Stimulated activated naive CD8-positive, alpha-beta T cell treated with anti-CD3 and anti-CD28 coated beads, Interleukin-15, amount 100 ng/mL, for 72 hours (primary cell): ENCODE results near the gene CAMTA2.
A peak's percentile ranks its signal among the peaks of the same experiment; 100 is the strongest.

Experiments used
- ATAC-seq: fragments of 150-1000 bp; cut with Tn5 transposase; 2 replicates; pipeline ENCODE4 v1.10.0; 2021; ENCODE audit warnings: mild to moderate bottlenecking, moderate library complexity
- DNase-seq, 2 donors: peaks; one replicate each; pipeline ENCODE4 v3.0.0; 2021 to 2022
- H3K27ac Mint-ChIP-seq, 2 donors: one replicate each; pipeline ENCODE4 v1.8.0; 2022; ENCODE audit warnings: mild to moderate bottlenecking in 2 of 2, mixed read lengths in 2 of 2, moderate library complexity in 2 of 2
- H3K27me3 Mint-ChIP-seq: one replicate; pipeline ENCODE4 v1.8.0; 2022; ENCODE audit warnings: mixed read lengths
- H3K4me1 Mint-ChIP-seq: one replicate; pipeline ENCODE4 v1.8.0; 2022; ENCODE audit warnings: mild to moderate bottlenecking, mixed read lengths
- H3K4me3 Mint-ChIP-seq, 2 donors: one replicate each; pipeline ENCODE4 v1.8.0; 2022; ENCODE audit warnings: mild to moderate bottlenecking in 2 of 2, mixed read lengths in 2 of 2, moderate library complexity in 1 of 2
- H3K9me3 Mint-ChIP-seq, 2 donors: one replicate each; pipeline ENCODE4 v1.8.0; 2022; ENCODE audit warnings: mixed read lengths in 2 of 2

The CAMTA2 gene

GRCh38 chr17:4965311-4965986 is 22.0 kb downstream of the CAMTA2 start:
- ATAC-seq: no peak
- H3K27ac Mint-ChIP-seq: peak overlapping the region in 1 of 2 donors; percentile 38
- H3K4me1 Mint-ChIP-seq: peaks cover 18% of the 10 kb centered on the region
- peak overlapping the region in 1 of 2 donors; percentile 36 for H3K4me3 Mint-ChIP-seq
- no peak for DNase-seq
- H3K9me3 Mint-ChIP-seq: peaks cover 0 to 7% of the 10 kb centered on the region in 2 donors
- no peaks in the 10 kb centered on the region for H3K27me3 Mint-ChIP-seq

GRCh38 chr17:4960279-4960922 is 27.1 kb downstream of the CAMTA2 start:
- Mint-ChIP-seq H3K4me3 (no peak overlapping the region), H3K27ac (peak overlapping the region in 1 of 2 donors; percentile 66), H3K9me3 (peaks cover 0 to 5% of the 10 kb centered on the region in 2 donors), H3K4me1 (peaks cover 17% of the 10 kb centered on the region), H3K27me3 (no peaks in the 10 kb centered on the region)
- ATAC-seq (no peak), DNase-seq (no peak)

GRCh38 chr17:4959261-4959965 is 28.1 kb downstream of the CAMTA2 start:
- Mint-ChIP-seq H3K27me3 (no peaks in the 10 kb centered on the region), H3K4me3 (no peak overlapping the region), H3K27ac (peak overlapping the region in 1 of 2 donors; percentile 65), H3K9me3 (no peaks in the 10 kb centered on the region), H3K4me1 (peaks cover 12% of the 10 kb centered on the region)
- ATAC-seq (peak; percentile 19), DNase-seq (no peak)

GRCh38 chr17:4958102-4958501 is 29.4 kb downstream of the CAMTA2 start:
- DNase-seq: no peak
- Mint-ChIP-seq H3K4me1 (peaks cover 12% of the 10 kb centered on the region), H3K27me3 (no peaks in the 10 kb centered on the region), H3K27ac (no peak overlapping the region), H3K9me3 (no peaks in the 10 kb centered on the region), H3K4me3 (no peak overlapping the region)
- ATAC-seq: no peak

- H3K4me1 Mint-ChIP-seq: peaks cover 17% of the 10 kb centered on the region
- no peaks in the 10 kb centered on the region for H3K27me3 Mint-ChIP-seq
- H3K4me3 Mint-ChIP-seq: no peak overlapping the region
- H3K9me3 Mint-ChIP-seq: no peaks in the 10 kb centered on the region
- DNase-seq (peak in 1 of 2 donors; percentile 29), ATAC-seq (peak; percentile 41)
- H3K27ac Mint-ChIP-seq: no peak overlapping the region
Measured at GRCh38 chr17:4956493-4957061, 30.9 kb downstream of the CAMTA2 start.

- DNase-seq: no peak
- no peak for ATAC-seq
- no peaks in the 10 kb centered on the region for H3K27me3 Mint-ChIP-seq
- peaks cover 32% of the 10 kb centered on the region for H3K4me1 Mint-ChIP-seq
- no peak overlapping the region for H3K4me3 Mint-ChIP-seq
- H3K27ac Mint-ChIP-seq: no peak overlapping the region
- no peaks in the 10 kb centered on the region for H3K9me3 Mint-ChIP-seq
Measured at GRCh38 chr17:4955091-4955490, 32.4 kb downstream of the CAMTA2 start.

- H3K4me1 Mint-ChIP-seq: peaks cover 33% of the 10 kb centered on the region
- DNase-seq (no peak), ATAC-seq (no peak)
- no peak overlapping the region for H3K4me3 Mint-ChIP-seq
- H3K27me3 Mint-ChIP-seq: no peaks in the 10 kb centered on the region
- H3K9me3 Mint-ChIP-seq: no peaks in the 10 kb centered on the region
- H3K27ac Mint-ChIP-seq: no peak overlapping the region
Measured at GRCh38 chr17:4953451-4953961, 34.0 kb downstream of the CAMTA2 start.

- no peaks in the 10 kb centered on the region for H3K27me3 Mint-ChIP-seq
- H3K9me3 Mint-ChIP-seq: no peaks in the 10 kb centered on the region
- H3K27ac Mint-ChIP-seq: no peak overlapping the region
- no peak for ATAC-seq
- H3K4me3 Mint-ChIP-seq: peak overlapping the region; percentile 93 to 94
- DNase-seq: no peak
- peaks cover 29% of the 10 kb centered on the region for H3K4me1 Mint-ChIP-seq
Measured at GRCh38 chr17:4951486-4951885, 36.0 kb downstream of the CAMTA2 start.

- H3K9me3 Mint-ChIP-seq: no peaks in the 10 kb centered on the region
- peaks cover 24% of the 10 kb centered on the region for H3K4me1 Mint-ChIP-seq
- no peak for ATAC-seq
- DNase-seq: no peak
- H3K27me3 Mint-ChIP-seq: no peaks in the 10 kb centered on the region
- H3K4me3 Mint-ChIP-seq: peak within 1 kb of the TSS; percentile 93 to 94
- peak within 1 kb of the TSS; percentile 94 to 96 for H3K27ac Mint-ChIP-seq
Measured at GRCh38 chr17:4950746-4951204, 36.7 kb downstream of the CAMTA2 start, which contains the start of gene ENO3. TSS of gene ENO3 (plus strand) at chr17:4951119. CDS start at chr17:4951830, 711 bp downstream.

GRCh38 chr17:4950075-4950745 is 37.3 kb downstream of the CAMTA2 start:
- Mint-ChIP-seq H3K27ac (peak overlapping the region; percentile 94 to 96), H3K27me3 (no peaks in the 10 kb centered on the region), H3K9me3 (no peaks in the 10 kb centered on the region), H3K4me1 (peaks cover 29% of the 10 kb centered on the region), H3K4me3 (peak overlapping the region; percentile 93 to 94)
- DNase-seq: peak; percentile 51 to 63
- ATAC-seq: peak; percentile 11

- ATAC-seq: peak; percentile 45
- DNase-seq: peak; percentile 84 to 86
- no peaks in the 10 kb centered on the region for H3K27me3 Mint-ChIP-seq
- H3K9me3 Mint-ChIP-seq: no peaks in the 10 kb centered on the region
- peaks cover 36% of the 10 kb centered on the region for H3K4me1 Mint-ChIP-seq
- peak overlapping the region; percentile 55 to 94 for H3K27ac Mint-ChIP-seq
- H3K4me3 Mint-ChIP-seq: peak overlapping the region; percentile 93 to 94
Measured at GRCh38 chr17:4949321-4950074, 38.0 kb downstream of the CAMTA2 start.

GRCh38 chr17:4948931-4949320 is 38.5 kb downstream of the CAMTA2 start:
- ATAC-seq: peak; percentile 53
- peak in 1 of 2 donors; percentile 87 for DNase-seq
- peak overlapping the region; percentile 96 to 97 for H3K27ac Mint-ChIP-seq
- no peaks in the 10 kb centered on the region for H3K27me3 Mint-ChIP-seq
- peaks cover 42% of the 10 kb centered on the region for H3K4me1 Mint-ChIP-seq
- no peaks in the 10 kb centered on the region for H3K9me3 Mint-ChIP-seq
- peak overlapping the region; percentile 93 to 94 for H3K4me3 Mint-ChIP-seq

GRCh38 chr17:4948166-4948930 is 39.1 kb downstream of the CAMTA2 start, which contains the start of gene PFN1:
TSS of gene PFN1 (minus strand) at chr17:4948530. CDS start at chr17:4948394, 136 bp downstream.
- H3K4me1 Mint-ChIP-seq: peaks cover 47% of the 10 kb centered on the region

More at GRCh38 chr17:4948166-4948930, 39.1 kb downstream of the CAMTA2 start, which contains the start of gene PFN1:
- no peaks in the 10 kb centered on the region for H3K9me3 Mint-ChIP-seq
- peak; percentile 35 for ATAC-seq
- DNase-seq: peak; percentile 86 to 88
- H3K4me3 Mint-ChIP-seq: peak within 1 kb of the TSS; percentile 93 to 94
- no peaks in the 10 kb centered on the region for H3K27me3 Mint-ChIP-seq
- H3K27ac Mint-ChIP-seq: peak within 1 kb of the TSS; percentile 98 to 99
